Fibroblast of lung (primary cell): ENCODE data around the gene NEXN. TPM values are rescaled to one million over a fixed set of nuclear protein-coding genes. Genes with fewer than 3 reads are reported as not detected.
"Not testable (repeated sequence)": the region's sequence is repeated elsewhere in the genome, so short reads cannot be mapped to it uniquely, and the experiment has no call there.

Experiments
- DNase-seq, 2 donors: peaks; one replicate each; pipeline versions ENCODE4 v3.0.0 to v3.0.0-alpha.2; 2010; ENCODE audit warnings: low read depth in 2 of 2
- H2AFZ ChIP-seq: 2 replicates; pipeline ENCODE4 v1.5.1; 2012; ENCODE audit warnings: low read length, control low read depth, inconsistent platforms
- H3K27ac ChIP-seq: 2 replicates; pipeline ENCODE4 v1.5.1; 2011; ENCODE audit warnings: low read length, control low read depth; ENCODE audit not compliant: insufficient read depth
- H3K27me3 ChIP-seq: 2 replicates; pipeline ENCODE4 v1.5.1; 2011; ENCODE audit warnings: mild to moderate bottlenecking, low read length; ENCODE audit not compliant: control insufficient read depth, insufficient read depth
- H3K36me3 ChIP-seq: 2 replicates; pipeline ENCODE4 v1.5.1; 2011; ENCODE audit warnings: low read length; ENCODE audit not compliant: control insufficient read depth, insufficient read depth
- H3K4me1 ChIP-seq: 2 replicates; pipeline ENCODE4 v1.5.1; 2011; ENCODE audit warnings: low read length; ENCODE audit not compliant: control insufficient read depth, insufficient read depth; ENCODE audit errors: extremely low read depth
- H3K4me2 ChIP-seq: 2 replicates; pipeline ENCODE4 v1.5.1; 2011; ENCODE audit warnings: low read length, control low read depth; ENCODE audit not compliant: insufficient read depth; ENCODE audit errors: extremely low read depth
- H3K4me3 ChIP-seq, 4 experiments: fragments of 200-600 bp in 1 of 4; sonication (generic) in 1 of 4; replicated peaks in 1 of 4; 2 replicates each; pipeline ENCODE4 v1.5.1; 2011 to 2016; ENCODE audit warnings: low read length in 4 of 4, low read depth in 3 of 4, mild to moderate bottlenecking in 3 of 4, control low read depth in 2 of 4, inconsistent platforms in 1 of 4, mixed read lengths in 1 of 4; ENCODE audit not compliant: insufficient read depth in 1 of 4; ENCODE audit errors: control extremely low read depth in 1 of 4
- H3K79me2 ChIP-seq: 2 replicates; pipeline ENCODE4 v1.5.1; 2012; ENCODE audit warnings: mild to moderate bottlenecking, low read length, inconsistent platforms; ENCODE audit not compliant: control insufficient read depth, insufficient read depth
- H3K9ac ChIP-seq: 2 replicates; pipeline ENCODE4 v1.5.1; 2011; ENCODE audit warnings: mild to moderate bottlenecking, low read length, control low read depth; ENCODE audit not compliant: insufficient read depth
- H3K9me3 ChIP-seq: 2 replicates; pipeline ENCODE4 v1.5.1; 2012; ENCODE audit warnings: low read depth, low read length; ENCODE audit not compliant: control insufficient read depth, insufficient read depth
- H4K20me1 ChIP-seq: 2 replicates; pipeline ENCODE4 v1.5.1; 2011; ENCODE audit warnings: low read length; ENCODE audit not compliant: control insufficient read depth, insufficient read depth; ENCODE audit errors: extremely low read depth
- EZH2 ChIP-seq: IDR thresholded peaks from 2 replicates; pipeline ENCODE4 v1.5.1; 2012; ENCODE audit warnings: low read length, control low read depth, mild to moderate bottlenecking; ENCODE audit errors: missing control alignments
- polyA plus RNA-seq, 2 donors: library from polyadenylated mRNA; depleted of rRNA in 1 of 2; stranded (reverse) in 1 of 2; unstranded in 1 of 2; fragments of >200 nt; gene quantifications; 2 replicates each; pipeline ENCODE4 v1.2.1, GENCODE V29; 2011 to 2012; ENCODE audit warnings: missing spikeins in 1 of 2
- total RNA-seq: library from RNA; depleted of rRNA; stranded (reverse); fragments of >200 nt; gene quantifications from 2 replicates; pipeline ENCODE4 v1.2.1, GENCODE V29; 2014
- TF ChIP-seq, protein P1 (sequence below), 2 donors: IDR thresholded peaks in 1 of 2; conservative IDR thresholded peaks in 1 of 2; 1 replicate in 1 of 2; 2 replicates in 1 of 2; pipeline ENCODE4 v1.5.1; 2011 to 2012; ENCODE audit warnings: low read length in 2 of 2, control low read depth in 1 of 2, inconsistent platforms in 1 of 2, low read depth in 1 of 2, mild to moderate bottlenecking in 1 of 2

The NEXN gene
- total and polyA plus RNA-seq, 2 donors (not counting 1 experiment from before 2014, with no cell fraction given): 24.4 to 49.0 TPM

DNA sequence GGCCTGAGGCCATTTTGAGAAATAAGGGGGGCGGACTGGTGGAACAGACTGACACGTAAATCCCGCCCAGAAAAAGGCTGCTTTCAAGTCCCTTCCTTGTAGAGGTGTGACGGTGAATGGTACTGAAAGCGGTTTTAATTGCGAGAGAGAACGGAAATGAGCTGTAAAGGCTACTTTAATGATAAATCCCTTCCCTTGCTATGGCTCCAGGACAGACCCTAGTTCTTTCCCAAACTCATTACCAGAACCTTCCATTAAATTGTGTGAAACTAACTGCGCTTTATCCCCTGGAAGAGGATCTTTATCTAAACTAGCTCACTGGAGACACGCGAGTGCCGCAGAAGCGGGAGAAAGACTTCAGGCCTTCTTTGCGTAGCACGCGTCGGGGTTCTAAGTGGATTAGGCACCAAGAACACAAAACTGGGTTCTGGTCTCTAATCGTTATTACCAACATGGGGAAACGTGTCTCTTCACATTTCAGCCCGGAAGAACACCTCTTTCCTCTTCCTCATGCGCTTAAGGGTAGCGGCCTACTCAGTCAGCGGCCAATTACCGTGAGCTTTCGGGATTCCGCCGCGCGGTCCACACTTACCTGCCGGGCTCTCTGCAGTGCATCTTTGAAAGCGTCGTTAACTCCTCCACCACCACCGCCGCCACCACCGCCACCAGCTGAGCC lies 90.0 kb downstream of the NEXN start:
- Histone ChIP-seq H3K4me3 (peak overlapping the region; percentile 74 to 98 (median 86)), H3K4me1 (no peaks in the 10 kb centered on the region), H4K20me1 (peaks cover 7% of the 10 kb centered on the region), H3K9me3 (no peaks in the 10 kb centered on the region), H3K4me2 (peak overlapping the region; percentile 73), H3K27ac (peak overlapping the region; percentile 99), H3K36me3 (no peaks in the 10 kb centered on the region), H3K79me2 (peaks cover 90% of the 10 kb centered on the region), H3K27me3 (no peaks in the 10 kb centered on the region), H3K9ac (peak overlapping the region; percentile 95), H2AFZ (peak overlapping the region; percentile 24)
- peak; percentile 95 to 97 for DNase-seq
- no peak for TF ChIP-seq EZH2
- TF ChIP-seq, protein P1, sequence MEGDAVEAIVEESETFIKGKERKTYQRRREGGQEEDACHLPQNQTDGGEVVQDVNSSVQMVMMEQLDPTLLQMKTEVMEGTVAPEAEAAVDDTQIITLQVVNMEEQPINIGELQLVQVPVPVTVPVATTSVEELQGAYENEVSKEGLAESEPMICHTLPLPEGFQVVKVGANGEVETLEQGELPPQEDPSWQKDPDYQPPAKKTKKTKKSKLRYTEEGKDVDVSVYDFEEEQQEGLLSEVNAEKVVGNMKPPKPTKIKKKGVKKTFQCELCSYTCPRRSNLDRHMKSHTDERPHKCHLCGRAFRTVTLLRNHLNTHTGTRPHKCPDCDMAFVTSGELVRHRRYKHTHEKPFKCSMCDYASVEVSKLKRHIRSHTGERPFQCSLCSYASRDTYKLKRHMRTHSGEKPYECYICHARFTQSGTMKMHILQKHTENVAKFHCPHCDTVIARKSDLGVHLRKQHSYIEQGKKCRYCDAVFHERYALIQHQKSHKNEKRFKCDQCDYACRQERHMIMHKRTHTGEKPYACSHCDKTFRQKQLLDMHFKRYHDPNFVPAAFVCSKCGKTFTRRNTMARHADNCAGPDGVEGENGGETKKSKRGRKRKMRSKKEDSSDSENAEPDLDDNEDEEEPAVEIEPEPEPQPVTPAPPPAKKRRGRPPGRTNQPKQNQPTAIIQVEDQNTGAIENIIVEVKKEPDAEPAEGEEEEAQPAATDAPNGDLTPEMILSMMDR (conservative IDR thresholded peaks at IDR 0.05 in 1 of 2, IDR thresholded peaks at IDR 0.05 in 1 of 2; ENCODE audit: low read depth in 1 of 2, low read length in 2 of 2): no peak

DNA sequence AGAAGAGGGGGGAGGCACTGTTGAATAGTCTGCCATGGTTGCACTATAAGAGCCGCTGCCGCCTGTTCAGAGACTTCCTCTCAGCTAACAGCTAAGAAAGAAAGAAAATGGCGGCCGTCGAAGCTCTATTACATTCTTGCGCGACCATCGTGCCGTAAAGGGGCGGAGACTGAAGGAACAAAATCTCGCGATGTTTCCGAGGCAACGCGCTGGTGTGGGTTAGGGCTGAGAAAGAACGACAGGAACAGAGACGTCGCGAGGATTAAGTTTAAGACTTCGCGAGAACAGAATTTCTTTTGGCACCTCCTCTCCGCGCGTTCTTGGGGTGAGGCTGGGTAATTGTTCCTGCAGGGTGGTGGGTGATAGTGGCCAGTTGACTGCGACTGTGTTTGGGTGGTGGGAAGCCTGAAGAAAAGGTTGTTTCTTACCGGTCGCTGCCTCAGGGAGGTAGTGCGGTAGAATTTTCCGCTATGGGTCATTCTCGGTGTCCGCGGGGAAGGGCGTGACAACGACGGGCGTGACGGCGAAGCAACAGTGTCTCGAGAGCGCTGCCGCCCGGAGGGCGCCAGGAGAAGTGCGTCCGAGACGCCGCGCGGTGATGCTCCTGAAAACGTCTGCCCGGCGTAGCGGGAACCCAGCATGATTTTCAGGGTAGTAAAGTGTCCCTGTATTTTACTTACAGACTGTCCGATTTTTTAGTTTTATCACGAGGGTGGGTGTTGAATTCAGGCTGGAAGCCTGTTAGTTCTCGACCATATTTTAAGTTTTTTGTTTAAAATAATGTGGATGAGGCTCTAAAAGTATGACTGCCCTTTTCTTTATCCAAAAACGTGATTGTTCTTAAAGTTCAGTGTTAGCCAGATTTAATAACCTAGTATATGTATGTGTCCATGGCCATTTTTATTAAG lies 90.8 kb downstream of the NEXN start, which contains the start of gene FUBP1:
TSS of gene FUBP1 (minus strand) at position 104 of the 908 bp plus-strand sequence. CDS start at position 36, 68 bp downstream.
- TF ChIP-seq, protein P1 (conservative IDR thresholded peaks at IDR 0.05 in 1 of 2, IDR thresholded peaks at IDR 0.05 in 1 of 2; ENCODE audit: low read depth in 1 of 2, low read length in 2 of 2): peak; percentile 65 to 69
- TF ChIP-seq EZH2: no peak
- Histone ChIP-seq H3K4me3 (peak within 1 kb of the TSS; percentile 74 to 98 (median 86)), H3K36me3 (no peaks in the 10 kb centered on the region), H2AFZ (peak within 1 kb of the TSS; percentile 98), H3K9ac (peak within 1 kb of the TSS; percentile 95), H3K9me3 (no peaks in the 10 kb centered on the region), H3K27me3 (no peaks in the 10 kb centered on the region), H3K79me2 (peaks cover 87% of the 10 kb centered on the region), H3K4me2 (peak within 1 kb of the TSS; percentile 95), H3K27ac (peak within 1 kb of the TSS; percentile 99), H3K4me1 (no peaks in the 10 kb centered on the region), H4K20me1 (peaks cover 7% of the 10 kb centered on the region)
- DNase-seq: peak; percentile 97 to 100

DNA sequence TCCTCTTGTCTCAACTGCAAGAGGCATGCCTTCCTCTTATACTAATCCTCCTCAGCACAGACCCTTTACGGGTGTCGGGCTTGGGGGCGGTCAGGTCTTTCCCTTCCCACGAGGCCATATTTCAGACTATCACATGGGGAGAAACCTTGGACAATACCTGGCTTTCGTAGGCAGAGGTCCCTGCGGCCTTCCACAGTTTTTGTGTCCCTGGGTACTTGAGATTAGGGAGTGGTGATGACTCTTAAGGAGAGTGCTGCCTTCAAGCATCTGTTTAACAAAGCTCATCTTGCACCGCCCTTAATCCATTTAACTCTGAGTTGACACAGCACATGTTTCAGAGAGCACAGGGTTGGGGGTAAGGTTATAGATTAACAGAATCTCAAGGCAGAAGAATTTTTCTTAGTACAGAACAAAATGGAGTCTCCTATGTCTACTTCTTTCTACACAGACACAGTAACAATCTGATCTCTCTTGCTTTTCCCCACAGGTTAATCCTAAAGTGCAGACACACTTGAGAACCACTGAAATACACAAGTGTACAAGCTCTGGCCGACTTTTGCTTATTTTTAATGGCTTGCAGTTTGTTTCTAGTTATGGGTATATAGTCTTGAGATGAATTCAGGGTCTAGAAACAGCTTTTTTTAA lies 95.0 kb downstream of the NEXN start:
- not testable (repeated sequence) for H3K4me1 ChIP-seq, H2AFZ ChIP-seq, H3K36me3 ChIP-seq, DNase-seq, H4K20me1 ChIP-seq, H3K9me3 ChIP-seq, H3K27ac ChIP-seq, H3K27me3 ChIP-seq, H3K4me2 ChIP-seq, H3K4me3 ChIP-seq, H3K9ac ChIP-seq
- peaks cover 75% of the 10 kb centered on the region for H3K79me2 ChIP-seq
